ENCODE measurements around the gene CTU2. TPM values are rescaled to one million over a fixed set of nuclear protein-coding genes. Genes with fewer than 3 reads are reported as not detected.

CTU2 gene
- total and polyA plus RNA-seq, 9 of the 15 experiments (the other 6 are each of a cell fraction or from before 2014, with no cell fraction given) = 1.3 to 105 (median 23.2) TPM

- Histone ChIP-seq H4K20me1 (replicated peaks; ENCODE audit: control insufficient read depth, insufficient read depth, low read length) (peaks cover 8% of the 10 kb centered on the region), H3K9me1 (ENCODE audit: control insufficient read depth, insufficient read depth, low read length) (no peaks in the 10 kb centered on the region), H3K9ac (ENCODE audit: insufficient read depth in 1 of 2, low read depth in 2 of 2, low read length in 2 of 2) (no peak overlapping the region), H3K9me3 (replicated peaks; ENCODE audit: control insufficient read depth, insufficient read depth, low read depth, low read length) (no peaks in the 10 kb centered on the region), H3K79me2 (ENCODE audit: control insufficient read depth, insufficient read depth, low read length) (peaks cover 7% of the 10 kb centered on the region; the same call in 2 of the 3 replicates), H3K27ac (ENCODE audit: extremely low read depth, low read depth, low read length) (no peak overlapping the region), H3K27me3 (ENCODE audit: control insufficient read depth in 2 of 2, insufficient read depth in 2 of 2, low read length in 2 of 2) (no peaks in the 10 kb centered on the region), H3K36me3 (ENCODE audit: control insufficient read depth, insufficient read depth, low read length) (peaks cover 85% of the 10 kb centered on the region), H3K4me3 (no peak overlapping the region), H3K4me1 (replicated peaks in 1 of 2; ENCODE audit: control insufficient read depth in 2 of 2, insufficient read depth in 2 of 2, low read length in 2 of 2) (peaks cover 0 to 75% of the 10 kb centered on the region in 2 experiments; a peak in 3 of 5 replicates), H3K4me2 (ENCODE audit: insufficient read depth, low read length) (no peak overlapping the region), H2AFZ (ENCODE audit: low read depth, low read length) (no peak overlapping the region)
- BruUV-seq (replicated peaks) = no TSS peak
- no peak for ATAC-seq
- no peak for DNase-seq (ENCODE audit: extremely low read depth in 1 of 4, low spot score in 3 of 4)
- intact Hi-C loops (cut with micrococcal nuclease) = no loop called here
- FAIRE-seq = no peak
- WGBS (ENCODE audit: insufficient coverage, low coverage, missing lambda C conversion rate) = 81% methylated on average over 11 of the region's 13 CpGs
- POLR2A ChIA-PET = interaction anchor here (1.0 kb wide), 1 partner anchor 12 kb away, joined by 4 read pairs; no protein-coding TSS in a partner anchor
- TF ChIP-seq ARNT (IDR thresholded peaks at IDR 0.05) (no peak), MBD2 (IDR thresholded peaks at IDR 0.05; ENCODE audit: borderline replicate concordance, low read depth) (no peak), GTF2E2 (tag; IDR thresholded peaks at IDR 0.05) (no peak), POLR2G (IDR thresholded peaks at IDR 0.05; ENCODE audit: low read depth, low read length) (0 out of 2 replicates have a peak, but pooled peaks have one; percentile 4), ZNF764 (CRISPR knock-in tag; IDR thresholded peaks at IDR 0.05; ENCODE audit: low read depth) (no peak), GATAD2B (IDR thresholded peaks at IDR 0.05; ENCODE audit: borderline replicate concordance) (no peak), CREB1 (IDR thresholded peaks at IDR 0.05) (no peak), CREB1 (CRISPR knock-in tag; IDR thresholded peaks at IDR 0.05) (no peak), THRB (CRISPR knock-in tag; conservative IDR thresholded peaks at IDR 0.05) (no peak), ZC3H8 (IDR thresholded peaks at IDR 0.05) (no peak), DLX4 (CRISPR knock-in tag; IDR thresholded peaks at IDR 0.05) (no peak), BRD4 (IDR thresholded peaks at IDR 0.05) (no peak), RBM22 (IDR thresholded peaks at IDR 0.05; ENCODE audit: low read depth, low read length, poor library complexity, severe bottlenecking) (peak; percentile 4), NEUROD1 (IDR thresholded peaks at IDR 0.05; ENCODE audit: borderline replicate concordance, low read depth, low read length, partially characterized antibody) (no peak), ZNF444 (CRISPR knock-in tag; IDR thresholded peaks at IDR 0.05) (no peak), POLR2B (IDR thresholded peaks at IDR 0.05; ENCODE audit: low read depth, partially characterized antibody) (no peak), ZFP36 (IDR thresholded peaks at IDR 0.05; ENCODE audit: low read depth, low read length, partially characterized antibody) (peak; percentile 52), FOXA3 (CRISPR knock-in tag; conservative IDR thresholded peaks at IDR 0.05 in 1 of 2, IDR thresholded peaks at IDR 0.05 in 1 of 2) (no peak), CSDE1 (IDR thresholded peaks at IDR 0.05) (no peak), CAMTA2 (CRISPR knock-in tag; conservative IDR thresholded peaks at IDR 0.05) (no peak), NFRKB (IDR thresholded peaks at IDR 0.05; ENCODE audit: low read depth) (no peak), ZNF511 (CRISPR knock-in tag; IDR thresholded peaks at IDR 0.05) (no peak)
- in situ Hi-C loops (cut with MboI) = no loop called here
- CTCF ChIA-PET (ENCODE audit: low intra/inter-chr PET ratio) = no interaction called here
Measured at GRCh38 chr16:88732961-88733294, 26.6 kb downstream of the CTU2 start.
